DMS79 (cell line): ENCODE results near the gene FAM217B.
A peak's percentile ranks its signal among the peaks of the same experiment; 100 is the strongest.
"Not testable (repeated sequence)": the region's sequence is repeated elsewhere in the genome, so short reads cannot be mapped to it uniquely, and the experiment has no call there.

Experiments
- DNase-seq: peaks from one replicate; lab custom pipeline; 2025; lab: John Stamatoyannopoulos, UW

Gene FAM217B

DNA sequence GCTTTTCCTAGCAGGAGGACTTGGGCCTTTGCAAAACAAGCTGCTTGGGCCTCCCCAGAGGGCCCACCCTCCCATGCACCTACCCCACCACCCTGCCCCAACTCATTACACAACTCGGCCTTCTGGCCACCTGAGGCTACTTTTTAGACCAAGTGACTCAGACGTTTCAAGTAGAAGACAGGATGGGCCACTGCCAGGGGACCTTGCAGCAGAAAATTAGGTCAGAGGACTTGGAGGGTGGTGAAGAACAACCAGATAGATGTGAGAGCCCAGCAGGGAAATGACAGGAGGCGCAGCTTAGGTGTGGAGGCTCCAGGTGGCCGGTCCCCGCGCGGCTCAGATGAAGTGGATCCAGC, 1.5 kb upstream of the FAM217B start:
- no peak for DNase-seq

DNA sequence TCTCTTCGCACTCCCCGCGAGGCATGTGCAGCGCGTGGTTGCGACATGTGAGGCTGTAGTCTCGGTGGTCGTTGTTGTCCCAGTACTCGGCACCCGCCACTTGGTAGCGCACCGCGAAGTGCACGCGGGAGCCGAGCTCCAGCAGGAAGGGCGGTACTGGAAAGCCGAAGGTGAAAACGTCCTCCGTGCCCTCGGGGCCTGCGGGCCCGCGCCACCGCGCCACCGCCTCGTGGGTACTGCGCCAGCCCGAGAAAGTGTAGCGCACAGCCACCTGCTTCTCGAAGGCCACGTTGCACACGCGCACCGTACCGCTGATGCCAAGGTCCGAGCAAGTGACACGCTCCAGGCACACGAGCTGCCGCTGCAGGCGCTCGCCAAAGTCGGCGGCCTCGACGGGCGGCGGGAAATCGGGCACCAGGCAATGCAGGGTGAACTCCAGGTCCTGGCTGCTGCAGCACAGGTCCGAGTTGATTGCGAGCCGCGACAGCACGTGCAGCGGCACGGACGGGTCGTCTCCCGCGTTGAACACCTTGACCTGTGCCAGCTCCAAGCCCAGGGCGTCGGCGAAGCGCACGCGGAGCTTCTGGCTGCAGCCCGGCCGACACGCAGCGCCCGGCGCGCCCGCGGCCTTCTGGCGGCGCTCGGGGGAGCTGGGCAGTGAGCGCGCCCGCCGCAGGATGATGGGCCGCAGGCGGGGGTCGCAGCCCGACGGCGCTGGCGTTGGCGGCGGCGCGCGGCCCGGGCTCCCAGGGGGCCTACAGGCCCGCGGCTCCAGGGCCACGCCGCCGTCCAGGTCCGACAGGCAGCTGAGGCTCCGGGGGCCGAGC, 924 bp upstream of the FAM217B start:
- no peak for DNase-seq

DNA sequence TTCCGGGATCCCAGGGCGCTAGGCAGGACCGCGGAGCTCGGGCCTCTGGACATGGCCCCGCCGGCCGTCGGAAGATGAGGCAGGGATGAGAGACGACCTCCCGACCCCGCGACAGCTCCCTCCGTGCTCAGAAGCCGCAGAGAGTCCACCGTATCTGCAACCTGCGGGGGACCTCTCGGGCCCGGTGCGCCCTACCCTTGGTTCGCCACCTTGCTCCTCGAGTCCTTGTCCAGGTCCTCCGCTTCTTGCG, 385 bp upstream of the FAM217B start:
- no peak for DNase-seq

DNA sequence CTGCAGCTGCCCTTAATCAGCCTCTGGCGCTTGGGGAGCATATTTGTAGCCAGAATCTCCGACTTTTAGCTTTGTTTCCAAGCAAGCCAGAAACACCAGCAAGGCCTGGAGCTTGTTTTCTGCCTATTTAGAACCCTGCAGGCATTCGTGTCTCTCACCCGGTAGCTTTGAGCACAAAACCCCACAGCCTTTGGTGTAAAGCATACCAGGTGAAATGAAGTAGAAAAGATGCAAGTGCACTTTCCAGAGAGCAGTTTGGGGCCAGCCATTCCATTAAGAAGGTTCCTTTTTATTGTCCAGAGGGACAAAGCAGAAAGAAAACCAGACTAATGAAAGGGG, 736 bp downstream of the FAM217B start:
- peak; percentile 63 for DNase-seq

DNA sequence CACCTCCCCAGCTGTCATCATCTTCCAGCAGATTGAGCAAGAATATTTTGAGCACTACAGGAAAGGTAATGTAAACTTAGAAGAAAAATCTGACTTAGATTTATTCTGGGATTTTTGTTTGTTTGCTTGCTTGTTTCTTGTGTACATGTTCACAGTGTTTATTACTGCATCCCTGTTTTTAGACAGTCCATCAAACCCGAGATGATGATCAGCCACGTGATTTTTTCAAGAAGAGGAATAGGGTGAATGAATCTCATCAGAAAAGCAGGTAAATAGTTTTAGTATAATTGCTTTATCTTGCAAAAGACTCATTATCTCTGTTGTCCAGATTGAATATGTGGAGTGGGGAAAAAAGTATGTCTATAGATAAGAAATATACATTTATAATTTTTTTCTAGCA, 2.1 kb downstream of the FAM217B start:
- DNase-seq = no peak

DNA sequence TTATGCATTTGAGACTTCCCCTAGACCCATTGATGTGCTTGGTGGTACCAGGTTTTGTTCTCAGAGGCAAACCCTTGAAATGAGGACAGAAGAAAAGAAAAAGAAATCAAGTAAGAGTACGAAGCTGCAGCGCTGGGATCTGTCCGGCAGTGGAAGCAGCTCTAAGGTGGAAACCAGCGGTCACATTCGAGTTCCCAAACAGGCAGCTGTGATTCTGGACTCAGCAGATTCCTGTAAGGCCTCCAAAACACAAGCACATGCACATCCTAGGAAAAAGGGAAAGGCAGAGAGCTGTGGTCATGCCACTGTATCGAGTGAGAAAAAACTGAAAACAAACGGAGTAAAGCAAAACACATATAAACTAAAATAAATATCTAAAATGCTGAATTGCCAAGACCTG, 4.5 kb downstream of the FAM217B start:
- DNase-seq = no peak

DNA sequence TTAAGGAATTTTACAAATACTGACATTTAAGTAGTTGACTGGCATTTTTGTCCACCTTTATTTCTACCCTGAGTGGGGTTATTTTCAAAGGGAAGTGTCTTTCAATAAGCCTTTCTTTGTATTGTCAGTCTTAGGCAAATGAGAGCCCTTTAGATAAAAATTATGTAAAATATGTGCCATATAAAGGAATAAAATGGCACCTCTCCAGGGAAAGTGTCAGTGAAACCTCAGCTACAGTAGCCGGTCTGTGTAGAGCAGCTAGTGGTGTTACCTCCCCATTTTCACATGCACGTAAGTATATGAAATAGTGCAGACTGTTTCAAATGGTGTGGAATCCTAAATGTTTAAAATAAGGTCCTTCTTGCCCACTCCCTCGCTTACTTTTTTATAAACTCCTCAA, 5.0 kb downstream of the FAM217B start:
- no peak for DNase-seq

DNA sequence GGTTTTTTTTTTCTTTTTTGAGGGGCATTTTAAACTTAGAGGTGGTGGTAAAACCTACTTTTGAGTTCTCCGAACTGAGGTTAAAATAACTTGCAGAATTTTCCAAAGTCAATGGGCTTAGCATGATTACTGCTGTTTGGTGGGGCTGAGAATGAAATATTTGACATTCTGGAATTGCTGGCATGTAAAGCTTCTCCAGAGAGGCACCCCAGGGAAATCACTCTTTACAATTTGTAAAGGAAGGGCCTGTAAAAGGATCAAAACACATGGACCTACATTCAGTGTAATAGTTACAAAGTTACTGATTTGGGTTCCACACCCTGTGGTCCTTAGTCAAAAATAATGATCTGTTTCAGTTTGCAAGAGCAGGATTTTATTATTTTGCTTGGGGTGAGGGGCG, 5.5 kb downstream of the FAM217B start:
- DNase-seq = no peak

DNA sequence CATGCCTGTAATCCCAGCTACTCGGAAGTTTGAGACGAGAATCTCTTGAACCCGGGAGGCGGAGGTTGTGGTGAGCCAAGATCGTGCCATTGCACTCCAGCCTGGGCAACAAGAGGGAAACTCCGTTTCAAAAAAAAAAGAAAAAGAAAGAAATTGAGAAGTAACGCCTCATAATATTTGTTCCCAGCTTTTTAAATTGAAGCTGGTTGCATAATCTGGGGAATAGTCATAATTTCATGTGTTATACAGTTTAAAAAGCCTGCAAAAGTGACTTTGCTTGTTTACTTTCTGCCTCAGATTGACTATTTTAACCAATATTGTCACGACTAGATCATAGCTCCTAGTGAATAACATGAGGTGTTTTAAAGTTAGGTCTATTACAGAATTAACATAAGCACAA, 7.2 kb downstream of the FAM217B start:
- no peak for DNase-seq

DNA sequence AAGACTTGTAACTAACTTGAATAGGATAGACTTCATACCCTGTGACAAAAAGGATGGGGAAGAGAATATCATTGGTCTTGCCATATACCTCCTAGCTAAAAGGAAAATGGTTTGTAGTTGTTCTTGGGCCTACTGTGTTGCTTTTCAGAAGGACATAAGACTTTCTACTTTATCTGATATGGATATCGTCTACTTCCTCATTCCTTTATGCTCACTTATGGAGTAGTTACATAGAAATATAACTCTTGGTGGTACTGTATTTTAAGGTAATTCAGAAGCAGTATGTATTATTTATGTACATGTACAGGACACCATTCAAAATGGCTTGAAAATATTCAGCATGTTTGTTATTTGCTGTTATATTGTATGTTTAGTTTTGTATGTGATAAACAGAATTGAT, 8.0 kb downstream of the FAM217B start:
- no peak for DNase-seq

DNA sequence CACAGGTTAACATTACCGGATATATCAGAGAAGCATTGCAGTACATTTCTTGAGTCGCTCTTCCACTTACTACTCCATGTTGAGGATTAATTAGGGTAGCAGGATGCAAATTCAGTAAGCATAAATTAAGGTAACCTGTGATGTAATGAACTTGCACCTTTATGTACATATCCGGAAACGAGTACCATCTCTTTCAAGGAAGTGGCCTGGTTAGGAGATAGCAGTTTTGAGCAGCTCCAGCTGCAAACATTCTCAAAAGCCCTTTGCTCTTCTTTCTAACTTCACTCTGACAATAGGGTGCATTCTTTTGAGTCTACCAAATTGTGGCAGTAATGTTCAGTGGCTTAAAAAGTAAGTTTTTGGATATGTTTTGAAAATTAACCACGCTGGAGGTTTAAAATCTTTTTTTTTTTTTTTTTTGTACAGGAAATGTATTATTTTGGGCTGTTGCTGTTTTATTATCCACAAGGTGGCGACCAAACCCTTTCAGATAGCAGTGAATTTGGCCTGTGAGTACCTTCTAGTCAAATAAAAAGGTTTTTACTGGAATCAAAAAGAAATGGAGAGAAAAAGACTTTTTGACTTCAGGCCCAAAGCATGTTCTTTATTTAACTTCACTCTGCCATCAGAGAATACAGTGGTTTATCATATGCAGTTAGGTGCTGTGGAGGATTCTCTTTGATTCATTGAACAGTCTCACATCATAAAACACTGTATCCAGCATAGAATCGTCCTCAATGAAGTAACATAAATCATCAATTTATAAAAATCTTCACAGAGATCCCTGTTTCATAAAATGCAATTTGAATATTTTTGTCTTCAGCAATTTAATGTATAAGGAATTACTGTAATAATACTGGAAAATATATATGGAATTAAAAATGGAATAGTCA, 8.9 kb downstream of the FAM217B start:
- DNase-seq = peak; percentile 21

DNA sequence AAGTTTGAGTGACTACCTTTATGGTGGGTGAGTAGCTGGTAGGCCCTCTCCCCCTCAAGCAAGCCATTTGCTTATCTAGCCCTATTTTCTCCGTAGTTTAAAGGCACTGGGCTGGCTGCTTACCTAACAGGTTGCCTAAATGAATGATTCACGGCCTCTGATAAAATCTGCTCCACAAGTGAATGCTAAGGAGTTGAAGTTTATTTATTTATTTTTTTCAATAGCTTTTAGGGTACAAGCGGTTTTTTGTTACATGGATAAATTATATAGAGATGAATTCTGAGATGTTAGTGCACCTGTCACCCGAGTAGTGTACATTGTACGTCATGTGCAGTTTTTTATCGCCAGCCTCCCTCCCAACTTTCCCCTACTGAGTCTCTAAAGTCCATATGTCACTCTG, 9.7 kb downstream of the FAM217B start:
- no peak for DNase-seq

DNA sequence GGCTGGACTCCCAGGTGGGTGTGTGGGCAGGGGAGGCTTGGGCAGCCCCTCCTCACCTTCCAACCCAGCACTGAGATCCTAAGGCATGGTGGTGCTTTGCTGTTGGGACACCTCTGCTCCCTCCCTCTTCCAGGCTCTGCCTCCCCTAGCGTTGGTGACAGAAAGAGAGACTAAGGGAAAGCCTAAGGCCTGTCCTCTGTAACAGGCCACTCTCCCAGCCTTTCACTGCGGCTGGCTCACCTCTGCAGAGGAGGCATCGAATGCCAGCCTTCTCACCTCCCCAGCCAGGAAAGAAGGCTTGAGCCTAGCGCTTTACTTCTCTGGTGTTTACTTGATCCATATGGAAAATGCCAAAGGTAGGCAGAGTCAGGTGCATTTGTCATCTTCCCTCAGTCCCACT, 14.5 kb downstream of the FAM217B start:
- DNase-seq = no peak

DNA sequence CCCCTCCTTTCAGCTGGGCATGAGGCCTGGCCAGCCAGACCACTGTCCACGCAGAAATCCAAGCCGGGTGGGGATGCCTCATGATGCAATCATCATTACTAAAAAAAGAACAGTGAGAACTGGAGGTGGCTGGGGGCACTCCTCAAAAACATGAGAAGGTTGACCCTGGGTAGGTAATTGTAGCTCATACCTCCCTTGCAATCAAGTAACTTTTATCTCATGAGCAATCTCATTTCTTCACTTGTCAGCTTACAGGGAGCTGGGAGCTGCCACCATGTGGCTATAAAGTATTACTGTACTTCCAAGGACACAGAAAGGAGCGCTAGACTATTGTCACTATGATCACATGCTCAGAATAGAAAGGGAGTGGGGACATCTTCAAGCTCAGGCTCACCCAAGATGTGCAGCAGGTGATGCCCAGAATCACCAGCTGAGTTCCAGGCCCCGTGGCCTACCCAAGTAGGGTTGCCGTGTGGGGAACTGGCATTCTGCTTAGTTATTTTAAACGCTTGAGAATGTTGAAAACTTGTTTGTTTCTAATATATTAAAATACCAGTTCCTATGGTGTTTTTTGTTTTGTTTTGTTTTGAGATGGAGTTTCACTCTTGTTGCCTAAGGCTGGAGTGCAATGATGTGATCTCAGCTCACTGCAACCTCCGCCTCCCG, 15.1 kb downstream of the FAM217B start:
- no peak for DNase-seq

DNA sequence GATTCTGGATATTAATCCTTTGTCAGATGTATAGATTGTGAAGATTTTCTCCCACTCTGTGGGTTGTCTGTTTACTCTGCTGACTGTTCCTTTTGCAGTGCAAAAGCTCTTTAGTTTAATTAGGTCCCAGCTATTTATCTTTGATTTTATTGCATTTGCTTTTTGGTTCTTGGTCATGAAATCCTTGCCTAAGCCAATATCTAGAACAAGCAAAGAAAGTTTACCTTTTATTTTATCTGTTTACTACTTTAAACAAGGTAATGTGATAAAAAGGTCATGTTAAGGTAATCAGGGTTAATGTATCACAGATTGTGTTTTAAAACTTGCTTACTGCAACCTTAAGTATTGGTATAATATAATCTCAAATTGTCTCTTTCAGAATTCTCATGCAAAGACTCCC, 17.4 kb downstream of the FAM217B start:
- DNase-seq = not testable (repeated sequence)

DNA sequence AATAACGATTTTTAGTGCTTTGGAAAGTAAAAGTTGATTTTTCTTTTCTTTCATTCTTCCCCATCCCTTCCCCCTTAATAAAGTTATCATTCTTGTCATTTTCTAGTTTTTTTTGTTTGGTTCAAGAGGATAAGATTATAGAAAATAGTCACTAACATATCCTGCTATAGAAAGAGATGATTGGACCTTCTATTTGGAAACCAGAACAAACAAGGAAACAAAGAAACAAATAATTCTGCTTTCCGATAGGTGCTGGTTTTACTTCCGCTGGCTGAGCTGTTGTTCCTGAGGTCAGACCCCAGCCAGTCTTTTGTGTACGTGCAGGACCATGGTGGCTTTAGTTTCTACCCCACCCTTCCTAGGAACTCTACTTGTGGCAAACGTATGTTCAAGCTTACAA, 17.9 kb downstream of the FAM217B start, which contains the start of gene CDH26:
TSS of gene CDH26 (plus strand) at position 301 of the 400 bp plus-strand sequence. CDS start 304 bp downstream, outside the sequence.
- no peak for DNase-seq

DNA sequence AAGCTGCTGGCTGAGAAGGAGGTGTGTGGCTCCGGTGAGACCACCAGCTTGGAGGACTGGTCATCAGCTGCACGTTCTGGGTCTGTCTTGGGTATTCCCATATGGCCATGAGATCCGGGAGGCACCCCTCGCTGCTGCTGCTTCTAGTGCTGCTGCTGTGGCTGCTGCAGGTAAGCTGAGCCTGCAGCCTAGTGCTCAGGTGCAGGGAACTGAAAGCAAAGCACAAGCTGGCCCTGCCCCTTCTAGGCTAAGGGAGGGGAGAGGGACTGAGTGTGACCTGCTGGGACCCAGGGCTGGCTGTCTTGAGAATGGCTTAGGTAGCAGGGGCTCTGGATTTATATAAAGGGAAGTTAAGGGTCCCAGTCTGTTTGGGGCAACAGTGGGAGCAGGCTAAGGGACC, 18.4 kb downstream of the FAM217B start:
- DNase-seq = no peak

DNA sequence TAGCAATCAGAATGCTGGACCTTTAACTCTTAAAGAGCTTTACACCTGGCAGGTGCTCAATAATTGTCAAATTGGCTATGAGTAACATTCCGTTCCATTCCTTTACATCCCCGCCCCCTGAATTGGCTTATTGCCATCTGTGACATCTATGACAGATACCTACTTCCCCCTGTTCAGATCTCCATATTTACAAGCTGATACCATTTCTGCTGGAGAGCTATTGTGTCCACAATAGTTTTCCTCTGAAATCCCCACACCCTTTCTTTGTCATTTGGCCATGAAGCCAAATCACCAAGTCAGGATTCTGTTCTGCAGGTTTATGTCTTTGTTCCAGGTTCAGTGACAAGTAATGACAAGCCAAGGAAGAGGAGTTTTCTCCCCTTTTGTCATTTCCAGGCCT, 21.2 kb downstream of the FAM217B start:
- DNase-seq = no peak

DNA sequence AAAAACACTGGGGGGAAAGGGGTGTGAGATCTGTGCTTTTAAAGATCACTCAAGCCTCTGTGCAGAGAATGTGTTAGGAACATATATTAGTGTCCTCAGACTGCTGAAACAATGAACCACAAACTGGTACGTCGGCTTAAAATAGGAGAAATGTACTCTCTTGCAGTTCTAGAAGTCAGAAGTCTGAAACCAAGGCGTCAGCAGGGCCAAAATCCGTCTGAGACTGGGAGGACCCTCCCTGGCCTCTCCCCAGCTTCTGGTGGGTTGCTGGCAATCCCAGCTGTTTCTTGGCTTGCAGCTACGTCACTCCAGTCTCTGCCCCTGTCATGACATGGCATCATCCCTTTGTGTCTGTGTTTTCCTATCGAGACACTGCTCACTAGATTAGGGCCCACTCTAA, 22.0 kb downstream of the FAM217B start:
- DNase-seq = no peak

DNA sequence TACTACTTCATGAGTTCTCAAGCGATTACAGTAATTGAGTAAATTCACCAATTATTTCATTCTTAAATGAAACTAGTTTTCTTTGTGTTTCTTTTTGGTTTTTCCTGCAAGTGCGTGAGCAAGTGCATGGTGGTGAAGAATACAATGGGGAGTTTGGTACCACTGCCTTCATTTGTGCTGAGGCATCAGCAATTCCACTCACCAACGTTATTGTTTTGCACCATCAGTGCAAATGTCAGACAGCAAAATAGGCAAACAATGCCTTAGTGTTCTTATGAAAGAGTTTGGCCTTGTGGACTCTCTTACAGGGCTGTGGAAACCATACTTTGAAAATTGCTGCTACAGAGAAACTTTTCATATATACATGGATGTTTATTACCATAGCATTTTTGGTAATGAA, 26.2 kb downstream of the FAM217B start:
- DNase-seq = no peak

DNA sequence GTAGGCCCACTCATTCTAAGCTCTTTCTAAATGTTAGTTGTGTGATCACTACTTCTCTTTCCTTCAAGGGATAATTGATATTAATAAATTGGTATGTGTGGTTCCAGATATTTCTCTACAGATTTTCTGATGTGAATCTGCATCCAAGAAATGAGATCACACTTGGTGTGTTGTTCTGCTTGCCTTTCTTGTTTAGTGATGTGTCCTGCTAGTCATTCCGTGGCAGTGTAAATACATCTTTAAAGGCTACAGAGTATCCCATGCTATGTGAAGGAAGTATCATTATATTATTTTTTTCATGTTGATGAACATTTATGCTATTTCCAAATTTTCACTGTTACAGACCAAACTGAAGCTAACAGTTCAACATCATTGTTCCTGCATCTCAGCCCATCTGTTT, 31.2 kb downstream of the FAM217B start:
- no peak for DNase-seq

DNA sequence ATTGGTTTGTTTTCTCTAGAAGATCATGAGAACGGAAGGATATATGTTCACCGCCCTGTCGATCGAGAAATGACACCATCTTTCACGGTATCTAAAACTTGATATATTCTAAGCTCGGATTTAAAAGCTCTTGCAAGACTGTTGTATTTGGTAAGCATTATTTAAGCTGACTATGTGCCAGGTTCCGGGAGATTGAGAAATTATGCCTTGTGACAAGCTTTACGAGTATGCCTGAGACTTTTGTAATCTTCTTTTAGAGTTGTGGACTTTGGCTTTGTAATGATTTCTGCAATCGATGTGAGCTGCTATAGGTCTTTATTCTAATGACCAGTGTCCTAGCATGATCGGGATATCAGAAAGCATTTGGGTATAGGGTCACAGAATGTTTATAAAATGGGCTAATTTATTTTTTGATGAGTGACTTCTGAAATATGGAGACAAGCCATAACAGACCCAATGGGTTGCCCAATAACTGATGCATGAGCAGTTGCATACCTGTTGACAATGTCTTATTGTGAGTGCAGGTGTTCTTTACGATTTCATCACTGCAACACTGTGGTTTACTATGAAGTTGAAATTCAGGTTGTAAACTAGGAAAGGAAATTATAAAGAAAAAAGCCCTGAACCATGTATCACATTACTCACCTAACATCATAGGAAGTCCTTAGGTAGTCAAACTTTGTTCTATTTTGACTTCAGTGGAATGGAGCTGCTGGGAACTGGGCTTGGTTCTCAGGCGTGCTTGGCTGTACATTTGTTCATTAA, 32.0 kb downstream of the FAM217B start:
- DNase-seq = no peak
